Caco-2 (cell line): ENCODE data around the gene HELZ. TPM values are rescaled to one million over a fixed set of nuclear protein-coding genes. Genes with fewer than 3 reads are reported as not detected.
A peak's percentile ranks its signal among the peaks of the same experiment; 100 is the strongest.

Experiments
- BruUV-seq: library from RNA; stranded (reverse); fragments of 400-500 nt; replicated peaks from 2 replicates; lab custom pipeline; 2021; lab: Mats Ljungman, UMichigan
- CTCF ChIA-PET: fragments of 300-600 bp; sonication (Branson Sonifier 250); formaldehyde crosslinking; loops from one replicate; lab custom pipeline; 2022; ENCODE audit warnings: antibody characterized with exemption; lab: Charles Lee
- POLR2A ChIA-PET: fragments of 300-600 bp; sonication (Branson Sonifier 250); formaldehyde crosslinking; loops from one replicate; lab custom pipeline; 2022; ENCODE audit warnings: antibody characterized with exemption; lab: Charles Lee
- DNase-seq, 2 experiments: peaks; one replicate each; pipeline versions ENCODE4 v3.0.0 to v3.0.0-alpha.2; 2020 to 2022
- H3K27me3 ChIP-seq: replicated peaks from 2 replicates; pipeline ENCODE4 v1.6.0; 2011; ENCODE audit warnings: low read length; ENCODE audit not compliant: control insufficient read depth, insufficient read depth
- H3K36me3 ChIP-seq: 2 replicates; pipeline ENCODE4 v1.5.1; 2011; ENCODE audit warnings: low read length; ENCODE audit not compliant: control insufficient read depth, insufficient read depth
- H3K4me1 ChIP-seq: fragments of 250-450 bp; sonication (Bioruptor Pico); 2 replicates; pipeline ENCODE4 v1.5.1; 2020; ENCODE audit warnings: mild to moderate bottlenecking
- H3K4me3 ChIP-seq: 2 replicates; pipeline ENCODE4 v1.5.1; 2011; ENCODE audit warnings: low read depth, mild to moderate bottlenecking, control low read depth, low read length
- H3K9me3 ChIP-seq: fragments of 250-450 bp; sonication (Bioruptor Pico); 2 replicates; pipeline ENCODE4 v1.5.1; 2020; ENCODE audit warnings: mild to moderate bottlenecking, moderate library complexity
- H3K27ac Mint-ChIP-seq: one replicate; pipeline ENCODE4 v1.8.0; 2022; ENCODE audit warnings: mixed read lengths; ENCODE audit not compliant: unreplicated experiment
- H3K27me3 Mint-ChIP-seq: one replicate; pipeline ENCODE4 v1.8.0; 2022; ENCODE audit warnings: mixed read lengths; ENCODE audit not compliant: insufficient read depth, unreplicated experiment
- H3K36me3 Mint-ChIP-seq: one replicate; pipeline ENCODE4 v1.8.0; 2022; ENCODE audit warnings: mild to moderate bottlenecking, mixed read lengths; ENCODE audit not compliant: insufficient read depth, unreplicated experiment
- H3K4me1 Mint-ChIP-seq: one replicate; pipeline ENCODE4 v1.8.0; 2022; ENCODE audit warnings: low read depth, mixed read lengths; ENCODE audit not compliant: unreplicated experiment
- H3K4me3 Mint-ChIP-seq: one replicate; pipeline ENCODE4 v1.8.0; 2022; ENCODE audit warnings: mild to moderate bottlenecking, moderate library complexity, mixed read lengths; ENCODE audit not compliant: unreplicated experiment
- H3K9me3 Mint-ChIP-seq: one replicate; pipeline ENCODE4 v1.8.0; 2022; ENCODE audit warnings: mixed read lengths; ENCODE audit not compliant: unreplicated experiment
- CTCF ChIP-seq, 2 experiments: fragments of 200-600 bp in 1 of 2; IDR thresholded peaks; 1 replicate in 1 of 2; 2 replicates in 1 of 2; pipeline versions ENCODE4 v1.5.1 to v1.8.0; 2011 to 2022; ENCODE audit warnings: antibody characterized with exemption in 1 of 2, control low read depth in 1 of 2, inconsistent platforms in 1 of 2, low read depth in 1 of 2, low read length in 1 of 2, mild to moderate bottlenecking in 1 of 2, moderate library complexity in 1 of 2; ENCODE audit not compliant: insufficient read depth in 1 of 2, severe bottlenecking in 1 of 2, unreplicated experiment in 1 of 2
- intact Hi-C: fragments of 100-400 bp; cut with micrococcal nuclease; formaldehyde crosslinking; loops from one replicate; pipeline ENCODE4 v1.10.0; 2022; ENCODE audit not compliant: unreplicated experiment
- total RNA-seq: library from RNA; stranded (reverse); gene quantifications from 2 replicates; pipeline ENCODE4 v1.2.3, GENCODE V29; 2022

Gene HELZ
- total RNA-seq, 1 experiment from 2014 or later, result 63.8 TPM

DNA sequence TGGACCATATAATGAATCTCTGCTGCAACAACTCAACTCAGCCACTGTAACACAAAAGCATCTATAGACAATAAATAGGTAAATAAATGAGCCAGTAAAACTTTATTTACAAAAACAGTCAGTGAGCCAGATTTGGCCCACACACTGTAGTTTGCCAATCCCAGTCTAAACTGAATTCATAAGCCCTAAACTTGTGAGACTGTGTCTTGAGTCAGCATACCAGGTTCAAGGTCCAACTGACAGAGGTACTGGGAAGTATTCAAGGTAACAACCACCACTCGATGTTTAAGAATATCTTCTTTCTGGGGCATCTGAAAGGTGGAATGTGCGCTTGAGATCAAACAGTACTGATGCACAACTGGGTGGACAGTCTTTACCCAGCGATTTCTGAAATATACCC is 94.2 kb downstream of the HELZ start:
- H3K36me3 ChIP-seq, result no peaks in the 10 kb centered on the region
- Mint-ChIP-seq H3K4me3 (no peak overlapping the region), H3K27me3 (no peaks in the 10 kb centered on the region), H3K36me3 (peaks cover 64% of the 10 kb centered on the region), H3K27ac (no peak overlapping the region), H3K4me1 (peaks cover 9% of the 10 kb centered on the region), H3K9me3 (peaks cover 9% of the 10 kb centered on the region)
- POLR2A ChIA-PET, result no interaction called here
- no peaks in the 10 kb centered on the region for H3K27me3 ChIP-seq
- peak in 1 of 2 experiments; percentile 34 for DNase-seq
- no peak overlapping the region for H3K4me3 ChIP-seq
- no peaks in the 10 kb centered on the region for H3K9me3 ChIP-seq
- no peak for TF ChIP-seq CTCF (IDR thresholded peaks at IDR 0.05; ENCODE audit: insufficient read depth in 1 of 2, low read depth in 1 of 2, low read length in 1 of 2, severe bottlenecking in 1 of 2, unreplicated experiment in 1 of 2)
- CTCF ChIA-PET, result no interaction called here
- BruUV-seq, result no TSS peak
- peaks cover 15% of the 10 kb centered on the region; the same call in 1 of the 2 replicates for H3K4me1 ChIP-seq
- intact Hi-C loops, result no loop called here

DNA sequence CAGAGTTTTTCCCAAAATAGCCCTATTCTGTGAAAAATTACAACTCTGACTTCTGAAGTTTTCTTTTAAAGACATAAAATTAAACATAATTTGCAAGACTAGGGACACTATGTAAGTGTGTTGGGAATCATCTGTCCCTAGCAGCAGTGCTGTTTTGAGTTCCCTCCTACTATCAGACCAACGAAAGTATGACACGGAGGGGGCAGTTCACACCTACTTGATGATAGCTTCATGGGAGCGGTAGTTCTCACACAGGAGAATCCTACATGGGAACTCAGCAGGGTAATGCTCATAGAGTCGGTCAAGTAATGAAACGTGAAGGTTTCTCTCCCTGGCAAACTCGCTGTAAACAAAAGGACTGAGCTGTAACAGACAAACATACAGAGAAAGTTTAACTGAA is 96.6 kb downstream of the HELZ start:
- no peak for DNase-seq
- no peaks in the 10 kb centered on the region for H3K27me3 Mint-ChIP-seq
- H3K36me3 Mint-ChIP-seq, result peaks cover 76% of the 10 kb centered on the region
- no peak for TF ChIP-seq CTCF (IDR thresholded peaks at IDR 0.05; ENCODE audit: insufficient read depth in 1 of 2, low read depth in 1 of 2, low read length in 1 of 2, severe bottlenecking in 1 of 2, unreplicated experiment in 1 of 2)
- peaks cover 9% of the 10 kb centered on the region for H3K4me1 Mint-ChIP-seq
- H3K36me3 ChIP-seq, result no peaks in the 10 kb centered on the region
- H3K4me1 ChIP-seq, result peaks cover 15% of the 10 kb centered on the region; the same call in 1 of the 2 replicates
- ChIA-PET POLR2A (no interaction called here), CTCF (no interaction called here)
- intact Hi-C loops, result no loop called here
- no TSS peak for BruUV-seq
- no peaks in the 10 kb centered on the region for H3K9me3 ChIP-seq
- H3K4me3 Mint-ChIP-seq, result no peak overlapping the region
- H3K4me3 ChIP-seq, result no peak overlapping the region
- no peak overlapping the region for H3K27ac Mint-ChIP-seq
- H3K27me3 ChIP-seq, result no peaks in the 10 kb centered on the region
- no peaks in the 10 kb centered on the region for H3K9me3 Mint-ChIP-seq

GRCh38 chr17:67145183-67145805 is 99.7 kb downstream of the HELZ start:
- DNase-seq, result no peak
- intact Hi-C loops, result no loop called here
- Mint-ChIP-seq H3K4me1 (no peaks in the 10 kb centered on the region), H3K27me3 (no peaks in the 10 kb centered on the region), H3K36me3 (peaks cover 63% of the 10 kb centered on the region), H3K9me3 (no peaks in the 10 kb centered on the region), H3K27ac (no peak overlapping the region), H3K4me3 (no peak overlapping the region)
- BruUV-seq, result no TSS peak
- ChIA-PET CTCF (no interaction called here), POLR2A (no interaction called here)
- Histone ChIP-seq H3K9me3 (no peaks in the 10 kb centered on the region), H3K4me3 (no peak overlapping the region), H3K36me3 (0 out of 2 replicates have a peak, but pooled peaks cover 1% of the 10 kb centered on the region), H3K27me3 (no peaks in the 10 kb centered on the region), H3K4me1 (peaks cover under 1% of the 10 kb centered on the region; the same call in 1 of the 2 replicates)
- no peak for TF ChIP-seq CTCF (IDR thresholded peaks at IDR 0.05; ENCODE audit: insufficient read depth in 1 of 2, low read depth in 1 of 2, low read length in 1 of 2, severe bottlenecking in 1 of 2, unreplicated experiment in 1 of 2)
